Measurements from ENCODE around the gene FAT4. TPM values are rescaled to one million over a fixed set of nuclear protein-coding genes. Genes with fewer than 3 reads are reported as not detected.

Gene FAT4
- total and polyA plus RNA-seq, 2 of the 4 experiments (the other 2 are of a cell fraction): 6.8 to 37.5 TPM

- Histone ChIP-seq H3K23ac (ENCODE audit: low read depth, low read length) (no peak overlapping the region), H3K9me3 (ENCODE audit: control insufficient read depth, insufficient read depth, low read length) (no peaks in the 10 kb centered on the region), H3K27me3 (ENCODE audit: control insufficient read depth, insufficient read depth, low read length) (no peaks in the 10 kb centered on the region), H3K4me3 (ENCODE audit: insufficient read depth, low read depth, low read length) (no peak overlapping the region), H3K18ac (ENCODE audit: low read depth, low read length) (no peak overlapping the region), H4K5ac (ENCODE audit: low read depth, low read length) (no peak overlapping the region), H3K14ac (replicated peaks; ENCODE audit: low read depth, low read length) (no peak overlapping the region), H3K79me1 (ENCODE audit: low read depth in 1 of 2, low read length in 2 of 2) (peaks cover 3 to 4% of the 10 kb centered on the region in 2 experiments), H3K4ac (ENCODE audit: low read depth, low read length) (no peak overlapping the region), H2BK120ac (ENCODE audit: low read depth, low read length) (no peak overlapping the region), H4K20me1 (ENCODE audit: insufficient read depth, low read length) (no peaks in the 10 kb centered on the region), H2AFZ (replicated peaks; ENCODE audit: low read length, poor library complexity) (no peak overlapping the region), H2AK9ac (replicated peaks; ENCODE audit: low read depth, low read length, poor library complexity) (no peak overlapping the region), H3K9ac (ENCODE audit: low read depth, low read length) (no peak overlapping the region), H3K9me1 (ENCODE audit: insufficient read depth, low read length) (peaks cover 3% of the 10 kb centered on the region; the same call in 1 of the 2 replicates), H3K36me3 (ENCODE audit: control insufficient read depth, insufficient read depth, low read length) (no peaks in the 10 kb centered on the region), H4K8ac (ENCODE audit: low read depth in 2 of 2, low read length in 2 of 2) (no peak overlapping the region), H2BK5ac (ENCODE audit: low read depth, low read length, poor library complexity, severe bottlenecking) (no peak overlapping the region), H4K91ac (ENCODE audit: insufficient read depth, low read depth, low read length) (no peak overlapping the region), H3K27ac (ENCODE audit: insufficient read depth, low read length) (no peak overlapping the region), H2AK5ac (ENCODE audit: low read depth, low read length) (no peak overlapping the region), H3K56ac (ENCODE audit: extremely low read depth, insufficient read depth, low read length) (no peak overlapping the region), H2BK20ac (ENCODE audit: low read depth, low read length) (no peak overlapping the region), H2BK15ac (ENCODE audit: low read depth, low read length) (no peak overlapping the region), H3K4me2 (ENCODE audit: low read depth, low read length) (no peak overlapping the region), H3K4me1 (ENCODE audit: control insufficient read depth, insufficient read depth, low read length) (no peaks in the 10 kb centered on the region)
- intact Hi-C loops (cut with micrococcal nuclease) (no loop called here), in situ Hi-C loops (cut with MboI; ENCODE audit: low sequenced_read_pairs) (no loop called here), dilution Hi-C loops (cut with HindIII; ENCODE audit: low sequenced_read_pairs, unreplicated experiment) (no loop called here)
- ATAC-seq (ENCODE audit: low read depth) (no peak), DNase-seq (no peak)
- CTCF ChIA-PET: no interaction called here
- no TSS peak for BruUV-seq (replicated peaks)
- TF ChIP-seq ELK1 (IDR thresholded peaks at IDR 0.05; ENCODE audit: borderline replicate concordance, low read depth, low read length): no peak
- TF ChIP-seq CHD1 (IDR thresholded peaks at IDR 0.05; ENCODE audit: low read depth, low read length): no peak
- TF ChIP-seq CEBPB (IDR thresholded peaks at IDR 0.05; ENCODE audit: low read depth, low read length): no peak
- TF ChIP-seq RCOR1 (IDR thresholded peaks at IDR 0.05; ENCODE audit: insufficient replicate concordance, low read length): no peak
- TF ChIP-seq MAFK (IDR thresholded peaks at IDR 0.05; ENCODE audit: low read depth, low read length): no peak
- TF ChIP-seq CTCF (conservative IDR thresholded peaks at IDR 0.05; ENCODE audit: low read depth, low read length): no peak
- no peak for TF ChIP-seq MAZ (IDR thresholded peaks at IDR 0.05; ENCODE audit: borderline replicate concordance, low read depth, low read length)
- POLR2A ChIA-PET (ENCODE audit: unreplicated experiment): no interaction called here
- WGBS, 2 experiments (ENCODE audit: extremely low coverage in 2 of 2, insufficient read length in 1 of 2): no CpG with 5 or more reads among the region's 3 CpGs
Observed at GRCh38 chr4:125359363-125359762, 44.6 kb downstream of the FAT4 start.
